ENCODE results near the gene CPEB1.

The CPEB1 gene

GRCh38 chr15:82558502-82558901 lies 88.7 kb downstream of the CPEB1 start:
- no peak for DNase-seq (ENCODE audit: low spot score)
- ChIA-PET POLR2A (ENCODE audit: low non-redundant PET) (no interaction called here), CTCF (interaction anchor here (0.6 kb wide), 1 partner anchor 37 kb away, joined by 3 read pairs; no protein-coding TSS in a partner anchor)
- H3K27ac ChIP-seq, result no peak overlapping the region
- TF ChIP-seq CTCF (conservative IDR thresholded peaks at IDR 0.05; ENCODE audit: low read depth), result no peak

GRCh38 chr15:82556315-82557035 lies 90.7 kb downstream of the CPEB1 start:
- POLR2A ChIA-PET (ENCODE audit: low non-redundant PET), result no interaction called here
- no peak for DNase-seq (ENCODE audit: low spot score)
- CTCF ChIA-PET, result interaction anchor here (0.6 kb wide), 1 partner anchor 423 kb away, joined by 3 read pairs; no protein-coding TSS in a partner anchor
- H3K27ac ChIP-seq, result no peak overlapping the region
- TF ChIP-seq CTCF (conservative IDR thresholded peaks at IDR 0.05; ENCODE audit: low read depth), result no peak

GRCh38 chr15:82554849-82555248 lies 92.3 kb downstream of the CPEB1 start:
- CTCF ChIA-PET, result interaction anchor here (0.5 kb wide), 1 partner anchor 810 kb away, joined by 6 read pairs; no protein-coding TSS in a partner anchor
- H3K27ac ChIP-seq, result no peak overlapping the region
- POLR2A ChIA-PET (ENCODE audit: low non-redundant PET), result no interaction called here

GRCh38 chr15:82554351-82554750 lies 92.8 kb downstream of the CPEB1 start:
- no peak for DNase-seq (ENCODE audit: low spot score)
- POLR2A ChIA-PET (ENCODE audit: low non-redundant PET), result no interaction called here
- CTCF ChIA-PET, result no interaction called here
- H3K27ac ChIP-seq, result no peak overlapping the region
- no peak for TF ChIP-seq CTCF (conservative IDR thresholded peaks at IDR 0.05; ENCODE audit: low read depth)

More at GRCh38 chr15:82554849-82555248, 92.3 kb downstream of the CPEB1 start:
- no peak for TF ChIP-seq CTCF (conservative IDR thresholded peaks at IDR 0.05; ENCODE audit: low read depth)
- no peak for DNase-seq (ENCODE audit: low spot score)

- TF ChIP-seq CTCF (conservative IDR thresholded peaks at IDR 0.05; ENCODE audit: low read depth), result no peak
- ChIA-PET POLR2A (ENCODE audit: low non-redundant PET) (interaction anchor here (0.6 to 1.2 kb wide), 2 partner anchors 13 to 471 kb away, joined by 3 read pairs; partner anchors contain the start of gene RPS17), CTCF (interaction anchor here (0.5 kb wide), 1 partner anchor 71 kb away, joined by 5 read pairs; no protein-coding TSS in a partner anchor)
- DNase-seq (ENCODE audit: low spot score), result no peak
- no peak overlapping the region for H3K27ac ChIP-seq
These were observed 93.3 kb downstream of the CPEB1 start for GRCh38 chr15:82553846-82554245.

- POLR2A ChIA-PET (ENCODE audit: low non-redundant PET), result interaction anchor here (0.5 to 1.2 kb wide), 2 partner anchors 12 to 687 kb away, joined by 3 to 4 read pairs; partner anchors contain the start of gene RPS17
These were observed 94.3 kb downstream of the CPEB1 start for GRCh38 chr15:82552861-82553260.

More at GRCh38 chr15:82552861-82553260, 94.3 kb downstream of the CPEB1 start:
- no peak overlapping the region for H3K27ac ChIP-seq
- no peak for TF ChIP-seq CTCF (conservative IDR thresholded peaks at IDR 0.05; ENCODE audit: low read depth)
- no peak for DNase-seq (ENCODE audit: low spot score)
- CTCF ChIA-PET, result no interaction called here

Data from RWPE1 (cell line).